HG02970 (cell line): ENCODE measurements around the gene DYRK3.

ENCODE experiments used
- ATAC-seq: cut with Tn5 transposase; IDR thresholded peaks from one replicate; pipeline ENCODE4 v1.9.1; 2021; ENCODE audit warnings: mild to moderate bottlenecking, moderate library complexity, moderate number of reproducible peaks; ENCODE audit not compliant: unreplicated experiment, low FRiP score

The DYRK3 gene

DNA sequence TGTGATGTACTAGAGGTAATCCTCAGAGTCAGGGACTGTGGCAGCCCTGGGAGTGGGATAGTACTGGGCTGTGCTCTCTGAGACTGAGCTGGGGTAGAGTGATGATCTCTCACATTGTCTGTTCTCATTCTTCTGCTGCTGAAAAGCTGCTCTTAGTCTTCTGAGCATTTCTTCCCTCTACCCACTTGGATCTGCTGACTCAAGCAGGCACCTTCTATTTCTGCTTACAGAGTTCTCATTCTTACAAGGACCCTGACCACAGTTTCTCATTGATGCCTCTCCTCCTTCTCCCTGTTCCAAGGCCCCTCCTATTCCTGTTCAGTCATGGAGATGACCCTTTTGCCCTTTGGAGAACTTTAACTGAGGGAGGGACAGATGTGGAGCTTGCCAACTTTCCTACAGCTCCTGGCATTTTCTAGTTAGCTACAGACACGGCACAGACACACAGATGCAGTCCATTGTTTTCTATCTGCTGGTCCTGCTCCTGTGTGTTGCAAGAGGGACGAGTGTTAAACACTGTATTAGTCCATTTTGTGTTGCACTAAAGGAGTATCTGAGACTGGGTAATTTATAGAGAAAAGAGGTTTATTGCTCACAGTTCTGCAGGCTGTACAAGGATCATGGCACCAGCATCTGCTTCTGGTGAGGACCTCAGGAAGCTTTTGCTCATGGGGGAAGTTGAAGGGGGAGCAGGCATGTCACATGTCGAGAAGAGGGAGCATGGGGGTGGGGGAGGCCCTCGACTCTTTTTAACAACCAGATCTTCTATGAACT lies 61.7 kb downstream of the DYRK3 start:
- no peak for ATAC-seq

DNA sequence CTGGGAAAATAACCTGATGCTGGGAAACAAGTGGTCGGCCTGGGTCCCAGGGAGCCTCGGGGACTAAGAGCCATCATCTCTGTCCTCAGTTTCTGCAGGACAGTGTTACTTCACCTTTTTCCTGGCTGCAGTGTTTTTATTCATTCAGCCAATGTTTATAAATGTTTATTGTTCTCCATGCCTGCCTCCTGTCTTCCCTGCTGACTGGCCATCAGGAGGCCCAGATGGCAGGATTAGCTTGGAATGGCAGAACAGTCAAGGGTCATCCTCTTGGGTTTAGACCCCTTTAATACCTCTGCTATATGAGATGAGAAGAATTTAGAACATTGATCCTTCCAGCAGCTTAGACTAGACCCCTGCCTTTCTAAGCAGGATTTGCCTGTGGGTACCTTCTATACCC lies 62.7 kb downstream of the DYRK3 start:
- no peak for ATAC-seq
